ENCODE results near the gene MASP1.

The MASP1 gene

DNA sequence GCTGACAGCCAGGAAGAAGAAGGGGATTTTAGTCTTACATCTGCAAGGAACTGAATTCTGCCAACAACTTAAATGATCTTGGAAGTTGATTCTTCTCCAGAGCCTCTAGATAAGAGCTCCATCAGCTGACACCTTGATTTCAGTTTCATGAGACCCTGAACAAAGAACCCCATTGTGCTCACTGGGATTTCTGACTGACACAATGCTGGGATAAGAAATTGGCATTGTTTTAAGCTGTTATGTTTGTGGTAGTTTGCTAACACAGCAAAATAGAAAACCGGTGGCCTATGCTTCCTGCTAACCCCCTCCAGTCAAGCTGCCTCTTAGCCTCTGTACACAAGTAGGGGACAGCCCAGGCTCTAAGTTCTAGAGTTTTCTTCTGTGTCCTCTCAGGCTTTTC is 36.2 kb downstream of the MASP1 start:
- in situ Hi-C loops (cut with MboI; ENCODE audit: low pct_unique_long_range_greater_than_20kb, low sequenced_read_pairs, unreplicated experiment): no loop called here
- no peak for TF ChIP-seq CTCF (IDR thresholded peaks at IDR 0.05; ENCODE audit: extremely low read depth, insufficient read depth, missing control alignments)
- no peak for DNase-seq (ENCODE audit: low spot score)

GRCh38 chr3:187252311-187252710 is 39.2 kb downstream of the MASP1 start:
- DNase-seq (ENCODE audit: low spot score): no peak
- TF ChIP-seq CTCF (IDR thresholded peaks at IDR 0.05; ENCODE audit: extremely low read depth, insufficient read depth, missing control alignments): no peak
- in situ Hi-C loops (cut with MboI; ENCODE audit: low pct_unique_long_range_greater_than_20kb, low sequenced_read_pairs, unreplicated experiment): no loop called here

- no peak for TF ChIP-seq CTCF (IDR thresholded peaks at IDR 0.05; ENCODE audit: extremely low read depth, insufficient read depth, missing control alignments)
- no peak for DNase-seq (ENCODE audit: low spot score)
- in situ Hi-C loops (cut with MboI; ENCODE audit: low pct_unique_long_range_greater_than_20kb, low sequenced_read_pairs, unreplicated experiment): no loop called here
Measured at GRCh38 chr3:187251599-187251998, 39.9 kb downstream of the MASP1 start.

DNA sequence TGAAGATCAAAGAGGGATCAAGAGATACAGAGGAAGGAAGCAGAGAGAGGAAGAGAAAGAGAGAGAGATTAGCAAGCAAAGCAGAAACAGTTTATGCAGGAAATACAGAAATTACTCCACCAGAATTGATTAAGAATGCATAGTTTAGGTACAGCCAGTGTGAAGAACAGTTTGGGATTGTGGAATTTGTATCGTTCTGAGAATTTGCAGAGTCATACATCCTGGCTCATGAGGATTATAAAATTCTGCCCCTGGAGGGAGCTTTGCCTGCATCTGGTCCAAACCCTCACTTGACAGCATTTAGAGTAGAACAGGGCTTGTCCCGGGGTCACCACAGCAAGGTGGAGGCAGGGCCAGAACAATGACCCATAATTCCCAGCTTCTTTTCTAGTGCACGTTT is 44.1 kb downstream of the MASP1 start:
- in situ Hi-C loops (cut with MboI; ENCODE audit: low pct_unique_long_range_greater_than_20kb, low sequenced_read_pairs, unreplicated experiment): no loop called here
- no peak for TF ChIP-seq CTCF (IDR thresholded peaks at IDR 0.05; ENCODE audit: extremely low read depth, insufficient read depth, missing control alignments)
- no peak for DNase-seq (ENCODE audit: low spot score)

- TF ChIP-seq CTCF (IDR thresholded peaks at IDR 0.05; ENCODE audit: extremely low read depth, insufficient read depth, missing control alignments): no peak
Measured at GRCh38 chr3:187243933-187244524, 47.5 kb downstream of the MASP1 start.

GRCh38 chr3:187242900-187243299 is 48.6 kb downstream of the MASP1 start:
- peak; percentile 34 for DNase-seq (ENCODE audit: low spot score)
- no peak for TF ChIP-seq CTCF (IDR thresholded peaks at IDR 0.05; ENCODE audit: extremely low read depth, insufficient read depth, missing control alignments)
- in situ Hi-C loops (cut with MboI; ENCODE audit: low pct_unique_long_range_greater_than_20kb, low sequenced_read_pairs, unreplicated experiment): no loop called here

More at GRCh38 chr3:187243933-187244524, 47.5 kb downstream of the MASP1 start:
- in situ Hi-C loops (cut with MboI; ENCODE audit: low pct_unique_long_range_greater_than_20kb, low sequenced_read_pairs, unreplicated experiment): no loop called here
- DNase-seq (ENCODE audit: low spot score): no peak
